HepG2 (cell line): ENCODE results near the gene FMOD. TPM values are rescaled to one million over a fixed set of nuclear protein-coding genes. Genes with fewer than 3 reads are reported as not detected.

Source experiments
- ATAC-seq: fragments of 200-7000 bp; cut with Tn5 transposase; 3 replicates; pipeline ENCODE4 v1.9.1; 2020; ENCODE audit warnings: mild to moderate bottlenecking, moderate library complexity
- BruUV-seq: library from RNA; stranded (reverse); fragments of 400-500 nt; replicated peaks from 2 replicates; lab custom pipeline; 2021; lab: Mats Ljungman, UMichigan
- CTCF ChIA-PET: fragments of 300-600 bp; formaldehyde crosslinking; extraction: SDS; loops from one replicate; lab custom pipeline; 2021; ENCODE audit warnings: low total read pairs, inconsistent platforms, low intra/inter-chr PET ratio; lab: Yijun Ruan, JAX
- POLR2A ChIA-PET: fragments of 350-600 bp; sonication (Branson Sonifier 250); formaldehyde crosslinking; loops from one replicate; lab custom pipeline; 2020; ENCODE audit warnings: antibody characterized with exemption, inconsistent platforms; lab: Yijun Ruan, JAX
- DNase-seq: peaks from one replicate; pipeline ENCODE4 v3.0.0-alpha.2; 2015; ENCODE audit warnings: low spot score
- FAIRE-seq: peaks from 3 replicates; lab custom pipeline; 2011; peaks lifted over from hg19 to GRCh38; lab: Jason Lieb, UNC
- H2AFZ ChIP-seq: one replicate; pipeline ENCODE4 v1.6.1; 2011; ENCODE audit warnings: low read length, inconsistent platforms
- H3K27ac ChIP-seq: fragments of 300-600 bp; 3 replicates; pipeline ENCODE4 v1.8.0; 2011; ENCODE audit warnings: mixed run types, mild to moderate bottlenecking, mixed read lengths, low read length, inconsistent platforms; ENCODE audit not compliant: insufficient read depth; ENCODE audit errors: extremely low read length
- H3K27me3 ChIP-seq, 2 experiments: fragments of 200-600 bp in 1 of 2; 2 replicates in 1 of 2; 3 replicates in 1 of 2; pipeline versions ENCODE4 v1.6.0 to v1.8.0; 2011; ENCODE audit warnings: low read length in 2 of 2, mild to moderate bottlenecking in 2 of 2, moderate library complexity in 2 of 2, inconsistent platforms in 1 of 2; ENCODE audit not compliant: insufficient read depth in 2 of 2, control insufficient read depth in 1 of 2
- H3K36me3 ChIP-seq, 2 experiments: fragments of 200-600 bp in 1 of 2; replicated peaks in 1 of 2; 2 replicates in 1 of 2; 3 replicates in 1 of 2; pipeline versions ENCODE4 v1.5.1 to v1.8.0; 2011; ENCODE audit warnings: low read length in 2 of 2, inconsistent platforms in 1 of 2; ENCODE audit not compliant: insufficient read depth in 2 of 2, control insufficient read depth in 1 of 2
- H3K4me1 ChIP-seq: 2 replicates; pipeline ENCODE4 v1.5.1; 2012; ENCODE audit warnings: low read length, inconsistent platforms; ENCODE audit not compliant: insufficient read depth
- H3K4me2 ChIP-seq: 2 replicates; pipeline ENCODE4 v1.6.0; 2011; ENCODE audit warnings: low read depth, low read length, inconsistent platforms
- H3K4me3 ChIP-seq, 3 experiments: fragments of 200-600 bp in 1 of 3; sonication (generic), shearing (Covaris generic) in 1 of 3; replicated peaks in 1 of 3; 2 replicates each; pipeline ENCODE4 v1.5.1; 2011 to 2016; ENCODE audit warnings: low read length in 3 of 3, inconsistent platforms in 2 of 3, low read depth in 2 of 3, mild to moderate bottlenecking in 2 of 3, control low read depth in 1 of 3, mixed read lengths in 1 of 3; ENCODE audit not compliant: insufficient read depth in 1 of 3
- H3K79me2 ChIP-seq: one replicate; pipeline ENCODE4 v1.6.1; 2011; ENCODE audit warnings: low read length, inconsistent platforms; ENCODE audit not compliant: insufficient read depth
- H3K9ac ChIP-seq: 2 replicates; pipeline ENCODE4 v1.6.0; 2011; ENCODE audit warnings: mild to moderate bottlenecking, low read depth, low read length, inconsistent platforms; ENCODE audit not compliant: insufficient read depth
- H3K9me3 ChIP-seq: 2 replicates; pipeline ENCODE4 v1.5.1; 2012; ENCODE audit warnings: mild to moderate bottlenecking, low read length
- H4K20me1 ChIP-seq: 2 replicates; pipeline ENCODE4 v1.6.0; 2011; ENCODE audit warnings: inconsistent platforms, mild to moderate bottlenecking, low read length, moderate library complexity; ENCODE audit not compliant: insufficient read depth
- POLR2AphosphoS5 ChIP-seq: IDR thresholded peaks from 2 replicates; pipeline ENCODE4 v1.6.1; 2012; ENCODE audit warnings: low read depth, low read length
- RARG ChIP-seq: sonication (generic); formaldehyde crosslinking; IDR thresholded peaks from 2 replicates; pipeline ENCODE4 v1.4.0; 2020; ENCODE audit warnings: low read depth, mild to moderate bottlenecking, missing genetic modification reagents
- RXRB ChIP-seq: IDR thresholded peaks from 2 replicates; pipeline ENCODE4 v1.6.1; 2016; ENCODE audit warnings: borderline replicate concordance, missing genetic modification reagents, missing compliant biosample characterization
- ZIK1 ChIP-seq: sonication (generic); formaldehyde crosslinking; IDR thresholded peaks from 2 replicates; pipeline ENCODE4 v1.5.0; 2020; ENCODE audit warnings: mild to moderate bottlenecking, low read depth, missing genetic modification reagents, borderline replicate concordance
- ZNF562 ChIP-seq: sonication (generic); formaldehyde crosslinking; IDR thresholded peaks from 2 replicates; pipeline ENCODE4 v1.8.0; 2022; ENCODE audit warnings: missing genetic modification reagents, borderline replicate concordance
- ZNF670 ChIP-seq: sonication (generic); formaldehyde crosslinking; IDR thresholded peaks from 2 replicates; pipeline ENCODE4 v1.8.0; 2022; ENCODE audit warnings: mild to moderate bottlenecking, missing genetic modification reagents, borderline replicate concordance
- ZNF746 ChIP-seq: sonication (generic); formaldehyde crosslinking; IDR thresholded peaks from 2 replicates; pipeline ENCODE4 v1.8.0; 2022; ENCODE audit warnings: mild to moderate bottlenecking, missing genetic modification reagents
- ZNF788 ChIP-seq: sonication (generic); formaldehyde crosslinking; IDR thresholded peaks from 2 replicates; pipeline ENCODE4 v1.5.0; 2020; ENCODE audit warnings: mild to moderate bottlenecking, missing genetic modification reagents, borderline replicate concordance
- ZNF891 ChIP-seq: sonication (generic); formaldehyde crosslinking; IDR thresholded peaks from 2 replicates; pipeline ENCODE4 v1.5.0; 2020; ENCODE audit warnings: mild to moderate bottlenecking, missing genetic modification reagents
- WGBS: methylation state at CpG from one replicate; pipeline ENCODE4 v1.1.6; 2017; ENCODE audit warnings: low lambda C conversion rate; 5-methylcytosine and 5-hydroxymethylcytosine counted together
- in situ Hi-C: cut with HindIII; loops from 2 replicates; pipeline ENCODE4 v1.10.0; 2017; ENCODE audit warnings: low pct_unique_long_range_greater_than_20kb; ENCODE audit not compliant: extremely low pct_ligation_motif_present
- intact Hi-C: fragments of 100-400 bp; cut with micrococcal nuclease; formaldehyde crosslinking; loops from one replicate; pipeline ENCODE4 v1.10.0; 2022; ENCODE audit not compliant: unreplicated experiment
- polyA plus RNA-seq, 8 experiments: library from polyadenylated mRNA; depleted of rRNA in 3 of 8; stranded (reverse) in 7 of 8; unstranded in 1 of 8; fragments of >200 nt; fragmentation: Illumina TruSeq in 4 of 8; extraction: Trizol in 4 of 8; gene quantifications; 2 replicates each; pipeline versions ENCODE4 v1.2.1 to v1.2.3, GENCODE V29; 2011 to 2016; ENCODE audit warnings: low read depth in 4 of 8, missing spikeins in 1 of 8, mixed read lengths in 1 of 8; ENCODE audit not compliant: insufficient read depth in 1 of 8
- total RNA-seq, 5 experiments: library from RNA; depleted of rRNA; stranded (reverse); fragments of >200 nt; fragmentation: Illumina TruSeq; extraction: Trizol; gene quantifications; 2 replicates each; pipeline ENCODE4 v1.2.3, GENCODE V29; 2016; ENCODE audit warnings: low read depth in 1 of 5
- TF ChIP-seq, protein P1 (sequence below): sonication (generic); formaldehyde crosslinking; IDR thresholded peaks from 2 replicates; pipeline ENCODE4 v1.5.1; 2020; ENCODE audit warnings: missing genetic modification reagents, mild to moderate bottlenecking, borderline replicate concordance
- TF ChIP-seq, protein P2 (sequence below): sonication (generic); formaldehyde crosslinking; IDR thresholded peaks from 2 replicates; pipeline ENCODE4 v1.4.0; 2020; ENCODE audit warnings: mild to moderate bottlenecking, missing genetic modification reagents
- TF ChIP-seq, protein P3 (sequence below): sonication (generic); formaldehyde crosslinking; IDR thresholded peaks from 2 replicates; pipeline ENCODE4 v1.4.0; 2020; ENCODE audit warnings: missing genetic modification reagents

Gene FMOD
- total and polyA plus RNA-seq, 2 of the 13 experiments (the other 11 are each of a cell fraction or from before 2014, with no cell fraction given): 0.08 TPM; not detected in 1

- peaks cover 0 to 3% of the 10 kb centered on the region in 2 experiments; a peak in 1 of 5 replicates for H3K36me3 ChIP-seq
- BruUV-seq: no TSS peak
- intact Hi-C loops: no loop called here
- H3K9ac ChIP-seq: no peak overlapping the region
- DNase-seq (no peak), ATAC-seq (no peak), FAIRE-seq (no peak)
- in situ Hi-C loops: no loop called here
- peaks cover 19% of the 10 kb centered on the region for H3K4me1 ChIP-seq
- no peaks in the 10 kb centered on the region for H3K9me3 ChIP-seq
- H3K79me2 ChIP-seq: peaks cover 5% of the 10 kb centered on the region
- ChIA-PET POLR2A (no interaction called here), CTCF (no interaction called here)
- no peaks in the 10 kb centered on the region for H3K27me3 ChIP-seq
- no peak overlapping the region for H3K4me3 ChIP-seq
- H4K20me1 ChIP-seq: no peaks in the 10 kb centered on the region
- WGBS: 36% methylated on average over 2 of the region's 3 CpGs
- H3K4me2 ChIP-seq: no peak overlapping the region
- H3K27ac ChIP-seq: no peak overlapping the region
- H2AFZ ChIP-seq: no peak overlapping the region
- no peak for TF ChIP-seq POLR2AphosphoS5
- no peak for TF ChIP-seq ZNF746
- TF ChIP-seq ZNF562 (CRISPR knock-in tag): no peak
Observed at GRCh38 chr1:203311368-203312301, 39.3 kb downstream of the FMOD start.

DNA sequence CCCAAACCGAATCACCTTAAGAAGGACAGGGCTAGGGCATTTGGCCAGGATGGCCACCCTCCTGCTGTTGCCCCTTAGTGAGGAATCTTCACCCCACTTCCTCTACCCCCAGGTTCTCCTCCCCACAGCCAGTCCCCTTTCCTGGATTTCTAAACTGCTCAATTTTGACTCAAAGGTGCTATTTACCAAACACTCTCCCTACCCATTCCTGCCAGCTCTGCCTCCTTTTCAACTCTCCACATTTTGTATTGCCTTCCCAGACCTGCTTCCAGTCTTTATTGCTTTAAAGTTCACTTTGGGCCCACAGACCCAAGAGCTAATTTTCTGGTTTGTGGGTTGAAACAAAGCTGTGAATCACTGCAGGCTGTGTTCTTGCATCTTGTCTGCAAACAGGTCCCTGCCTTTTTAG, 42.0 kb downstream of the FMOD start:
- ChIA-PET POLR2A (interaction anchor here (1.6 to 6.3 kb wide), 2 partner anchors 12 to 20 kb away, joined by 3 to 77 read pairs; no protein-coding TSS in a partner anchor), CTCF (no interaction called here)
- H2AFZ ChIP-seq: no peak overlapping the region
- H3K9me3 ChIP-seq: no peaks in the 10 kb centered on the region
- H3K36me3 ChIP-seq: peaks cover 0 to 3% of the 10 kb centered on the region in 2 experiments; a peak in 1 of 5 replicates
- H3K79me2 ChIP-seq: peaks cover 13% of the 10 kb centered on the region
- H3K4me2 ChIP-seq: no peak overlapping the region
- DNase-seq: no peak
- peaks cover 29% of the 10 kb centered on the region for H3K4me1 ChIP-seq
- no peak for ATAC-seq
- in situ Hi-C loops (no loop called here), intact Hi-C loops (no loop called here)
- peaks cover 0 to 11% of the 10 kb centered on the region in 2 experiments; a peak in 3 of 5 replicates for H3K27me3 ChIP-seq
- no TSS peak for BruUV-seq
- no peak for FAIRE-seq
- H3K9ac ChIP-seq: no peak overlapping the region
- no peak overlapping the region for H3K27ac ChIP-seq
- no peaks in the 10 kb centered on the region for H4K20me1 ChIP-seq
- H3K4me3 ChIP-seq: no peak overlapping the region
- WGBS: 82% methylated on average over 1 of the region's 1 CpG
- TF ChIP-seq ZNF891: no peak
- no peak for TF ChIP-seq RARG (CRISPR knock-in tag)
- TF ChIP-seq, protein P1, sequence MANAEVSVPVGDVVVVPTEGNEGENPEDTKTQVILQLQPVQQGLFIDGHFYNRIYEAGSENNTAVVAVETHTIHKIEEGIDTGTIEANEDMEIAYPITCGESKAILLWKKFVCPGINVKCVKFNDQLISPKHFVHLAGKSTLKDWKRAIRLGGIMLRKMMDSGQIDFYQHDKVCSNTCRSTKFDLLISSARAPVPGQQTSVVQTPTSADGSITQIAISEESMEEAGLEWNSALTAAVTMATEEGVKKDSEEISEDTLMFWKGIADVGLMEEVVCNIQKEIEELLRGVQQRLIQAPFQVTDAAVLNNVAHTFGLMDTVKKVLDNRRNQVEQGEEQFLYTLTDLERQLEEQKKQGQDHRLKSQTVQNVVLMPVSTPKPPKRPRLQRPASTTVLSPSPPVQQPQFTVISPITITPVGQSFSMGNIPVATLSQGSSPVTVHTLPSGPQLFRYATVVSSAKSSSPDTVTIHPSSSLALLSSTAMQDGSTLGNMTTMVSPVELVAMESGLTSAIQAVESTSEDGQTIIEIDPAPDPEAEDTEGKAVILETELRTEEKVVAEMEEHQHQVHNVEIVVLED (CRISPR knock-in tag): no peak
- no peak for TF ChIP-seq RXRB (CRISPR knock-in tag)
- TF ChIP-seq ZNF670 (CRISPR knock-in tag): no peak
- no peak for TF ChIP-seq ZNF788 (CRISPR knock-in tag)
- TF ChIP-seq ZIK1 (CRISPR knock-in tag): no peak
- TF ChIP-seq, protein P2, sequence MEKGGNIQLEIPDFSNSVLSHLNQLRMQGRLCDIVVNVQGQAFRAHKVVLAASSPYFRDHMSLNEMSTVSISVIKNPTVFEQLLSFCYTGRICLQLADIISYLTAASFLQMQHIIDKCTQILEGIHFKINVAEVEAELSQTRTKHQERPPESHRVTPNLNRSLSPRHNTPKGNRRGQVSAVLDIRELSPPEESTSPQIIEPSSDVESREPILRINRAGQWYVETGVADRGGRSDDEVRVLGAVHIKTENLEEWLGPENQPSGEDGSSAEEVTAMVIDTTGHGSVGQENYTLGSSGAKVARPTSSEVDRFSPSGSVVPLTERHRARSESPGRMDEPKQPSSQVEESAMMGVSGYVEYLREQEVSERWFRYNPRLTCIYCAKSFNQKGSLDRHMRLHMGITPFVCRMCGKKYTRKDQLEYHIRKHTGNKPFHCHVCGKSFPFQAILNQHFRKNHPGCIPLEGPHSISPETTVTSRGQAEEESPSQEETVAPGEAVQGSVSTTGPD (CRISPR knock-in tag): no peak
- TF ChIP-seq, protein P3, sequence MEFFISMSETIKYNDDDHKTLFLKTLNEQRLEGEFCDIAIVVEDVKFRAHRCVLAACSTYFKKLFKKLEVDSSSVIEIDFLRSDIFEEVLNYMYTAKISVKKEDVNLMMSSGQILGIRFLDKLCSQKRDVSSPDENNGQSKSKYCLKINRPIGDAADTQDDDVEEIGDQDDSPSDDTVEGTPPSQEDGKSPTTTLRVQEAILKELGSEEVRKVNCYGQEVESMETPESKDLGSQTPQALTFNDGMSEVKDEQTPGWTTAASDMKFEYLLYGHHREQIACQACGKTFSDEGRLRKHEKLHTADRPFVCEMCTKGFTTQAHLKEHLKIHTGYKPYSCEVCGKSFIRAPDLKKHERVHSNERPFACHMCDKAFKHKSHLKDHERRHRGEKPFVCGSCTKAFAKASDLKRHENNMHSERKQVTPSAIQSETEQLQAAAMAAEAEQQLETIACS: no peak
